GM21825 (cell line): Measurements from ENCODE around the gene PAQR6.

Experiments
- ATAC-seq: cut with Tn5 transposase; IDR thresholded peaks from one replicate; pipeline ENCODE4 v1.9.1; 2021; ENCODE audit warnings: mild to moderate bottlenecking, moderate library complexity; ENCODE audit not compliant: unreplicated experiment

Gene PAQR6

GRCh38 chr1:156263288-156263655 is 15.4 kb upstream of the PAQR6 start:
- no peak for ATAC-seq

GRCh38 chr1:156262461-156263287 is 14.8 kb upstream of the PAQR6 start:
- ATAC-seq = no peak

- no peak for ATAC-seq
These were observed 13.0 kb upstream of the PAQR6 start for GRCh38 chr1:156260896-156261295.

GRCh38 chr1:156259805-156260204 is 11.9 kb upstream of the PAQR6 start:
- no peak for ATAC-seq

GRCh38 chr1:156258859-156259258 is 11.0 kb upstream of the PAQR6 start:
- no peak for ATAC-seq

GRCh38 chr1:156257711-156258110 is 9.9 kb upstream of the PAQR6 start:
- no peak for ATAC-seq

- ATAC-seq = no peak
These were observed 5.8 kb upstream of the PAQR6 start for GRCh38 chr1:156253634-156254033.

- no peak for ATAC-seq
These were observed 3.7 kb upstream of the PAQR6 start for GRCh38 chr1:156251527-156251926.

GRCh38 chr1:156249593-156249992 is 1.7 kb upstream of the PAQR6 start:
- ATAC-seq = no peak

GRCh38 chr1:156248323-156248683 is 447 bp upstream of the PAQR6 start:
- no peak for ATAC-seq

GRCh38 chr1:156246781-156247459 is 936 bp downstream of the PAQR6 start:
- ATAC-seq = no peak

GRCh38 chr1:156246241-156246780 is 1.5 kb downstream of the PAQR6 start:
- no peak for ATAC-seq

- peak; percentile 45 for ATAC-seq
These were observed 2.2 kb downstream of the PAQR6 start for GRCh38 chr1:156245451-156246232.

- ATAC-seq = no peak
These were observed 3.1 kb downstream of the PAQR6 start for GRCh38 chr1:156244712-156245111.

GRCh38 chr1:156244126-156244525 is 3.7 kb downstream of the PAQR6 start:
- no peak for ATAC-seq

GRCh38 chr1:156242738-156243137 is 5.1 kb downstream of the PAQR6 start:
- ATAC-seq = no peak

GRCh38 chr1:156241926-156242325 is 5.9 kb downstream of the PAQR6 start, which contains the start of gene BGLAP:
Gene BGLAP (plus strand): TSS chr1:156242184. CDS start chr1:156242232, 48 bp downstream.
- no peak for ATAC-seq

- no peak for ATAC-seq
These were observed 6.5 kb downstream of the PAQR6 start for GRCh38 chr1:156241311-156241811.

- no peak for ATAC-seq
These were observed 9.6 kb downstream of the PAQR6 start for GRCh38 chr1:156238248-156238647.

- ATAC-seq = no peak
These were observed 11.7 kb downstream of the PAQR6 start for GRCh38 chr1:156236164-156236563.
